Retinal pigment epithelial cell (primary cell): Measurements from ENCODE around the gene IL1A.

Source experiments
- DNase-seq: peaks from one replicate; pipeline ENCODE4 v3.0.0-alpha.2; 2010; ENCODE audit warnings: low read depth
- H3K4me3 ChIP-seq: 2 replicates; pipeline ENCODE4 v1.5.1; 2011; ENCODE audit warnings: mild to moderate bottlenecking, low read length, control low read depth, moderate library complexity
- TF ChIP-seq, protein P1 (sequence below): conservative IDR thresholded peaks from 2 replicates; pipeline ENCODE4 v1.5.1; 2011; ENCODE audit warnings: low read depth, low read length, control low read depth, inconsistent platforms

Gene IL1A

GRCh38 chr2:112817082-112817689, 32.9 kb upstream of the IL1A start:
- TF ChIP-seq, protein P1, sequence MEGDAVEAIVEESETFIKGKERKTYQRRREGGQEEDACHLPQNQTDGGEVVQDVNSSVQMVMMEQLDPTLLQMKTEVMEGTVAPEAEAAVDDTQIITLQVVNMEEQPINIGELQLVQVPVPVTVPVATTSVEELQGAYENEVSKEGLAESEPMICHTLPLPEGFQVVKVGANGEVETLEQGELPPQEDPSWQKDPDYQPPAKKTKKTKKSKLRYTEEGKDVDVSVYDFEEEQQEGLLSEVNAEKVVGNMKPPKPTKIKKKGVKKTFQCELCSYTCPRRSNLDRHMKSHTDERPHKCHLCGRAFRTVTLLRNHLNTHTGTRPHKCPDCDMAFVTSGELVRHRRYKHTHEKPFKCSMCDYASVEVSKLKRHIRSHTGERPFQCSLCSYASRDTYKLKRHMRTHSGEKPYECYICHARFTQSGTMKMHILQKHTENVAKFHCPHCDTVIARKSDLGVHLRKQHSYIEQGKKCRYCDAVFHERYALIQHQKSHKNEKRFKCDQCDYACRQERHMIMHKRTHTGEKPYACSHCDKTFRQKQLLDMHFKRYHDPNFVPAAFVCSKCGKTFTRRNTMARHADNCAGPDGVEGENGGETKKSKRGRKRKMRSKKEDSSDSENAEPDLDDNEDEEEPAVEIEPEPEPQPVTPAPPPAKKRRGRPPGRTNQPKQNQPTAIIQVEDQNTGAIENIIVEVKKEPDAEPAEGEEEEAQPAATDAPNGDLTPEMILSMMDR: no peak
- H3K4me3 ChIP-seq: no peak overlapping the region
- DNase-seq: no peak

DNA sequence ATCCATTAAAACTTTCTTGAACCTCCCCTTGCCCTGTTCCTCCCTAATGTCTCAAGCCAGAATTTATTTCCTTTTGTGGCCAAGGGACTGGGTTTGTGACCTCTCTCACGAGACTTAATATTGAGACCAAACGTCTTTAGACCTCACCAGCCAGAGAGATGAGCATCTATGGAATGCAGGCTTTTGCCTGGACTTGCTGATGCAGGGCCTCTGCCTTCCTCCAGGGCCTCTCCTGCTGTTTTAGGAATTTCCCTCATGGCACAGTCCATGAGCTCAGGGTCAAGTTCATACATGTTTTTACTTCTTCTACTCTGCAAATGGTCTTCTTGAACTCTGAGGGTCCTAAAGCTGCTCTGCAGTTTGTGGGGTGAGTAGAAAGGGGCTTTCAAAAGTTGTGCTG, 30.0 kb upstream of the IL1A start:
- TF ChIP-seq, protein P1: no peak
- no peak for DNase-seq
- no peak overlapping the region for H3K4me3 ChIP-seq

DNA sequence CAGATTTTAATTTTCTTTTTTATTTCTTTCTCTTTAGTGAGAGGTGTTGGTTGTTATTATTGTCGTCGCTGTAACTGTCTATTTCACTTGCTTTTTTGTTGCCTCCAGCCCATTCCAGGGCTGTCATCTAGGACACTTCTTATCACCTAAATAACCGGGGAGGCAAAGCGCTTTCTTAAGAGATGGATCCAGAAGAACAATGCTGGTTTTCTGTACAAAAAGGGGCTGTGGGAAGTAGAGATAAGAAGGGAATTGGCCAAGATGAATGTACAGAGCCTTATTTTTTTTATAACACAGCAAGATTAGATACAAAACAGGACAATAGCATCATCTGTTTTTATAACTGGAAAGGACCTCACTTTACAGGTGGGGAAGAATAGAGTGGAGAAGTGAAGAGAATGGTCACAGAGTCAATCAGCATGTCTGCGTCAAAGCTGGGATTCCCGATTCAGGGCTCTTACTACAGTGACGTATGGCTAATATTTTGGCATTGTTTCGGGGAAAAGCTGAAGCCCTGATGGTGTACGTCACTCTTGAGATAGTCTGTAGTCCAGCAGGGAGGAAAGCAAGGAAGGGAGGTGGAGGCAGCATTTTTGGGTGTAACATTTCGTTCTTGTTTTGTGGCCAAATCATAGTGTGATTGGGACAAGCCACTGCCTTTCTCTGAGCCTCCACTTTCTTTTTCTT, 29.1 kb upstream of the IL1A start:
- no peak for DNase-seq
- TF ChIP-seq, protein P1: no peak

DNA sequence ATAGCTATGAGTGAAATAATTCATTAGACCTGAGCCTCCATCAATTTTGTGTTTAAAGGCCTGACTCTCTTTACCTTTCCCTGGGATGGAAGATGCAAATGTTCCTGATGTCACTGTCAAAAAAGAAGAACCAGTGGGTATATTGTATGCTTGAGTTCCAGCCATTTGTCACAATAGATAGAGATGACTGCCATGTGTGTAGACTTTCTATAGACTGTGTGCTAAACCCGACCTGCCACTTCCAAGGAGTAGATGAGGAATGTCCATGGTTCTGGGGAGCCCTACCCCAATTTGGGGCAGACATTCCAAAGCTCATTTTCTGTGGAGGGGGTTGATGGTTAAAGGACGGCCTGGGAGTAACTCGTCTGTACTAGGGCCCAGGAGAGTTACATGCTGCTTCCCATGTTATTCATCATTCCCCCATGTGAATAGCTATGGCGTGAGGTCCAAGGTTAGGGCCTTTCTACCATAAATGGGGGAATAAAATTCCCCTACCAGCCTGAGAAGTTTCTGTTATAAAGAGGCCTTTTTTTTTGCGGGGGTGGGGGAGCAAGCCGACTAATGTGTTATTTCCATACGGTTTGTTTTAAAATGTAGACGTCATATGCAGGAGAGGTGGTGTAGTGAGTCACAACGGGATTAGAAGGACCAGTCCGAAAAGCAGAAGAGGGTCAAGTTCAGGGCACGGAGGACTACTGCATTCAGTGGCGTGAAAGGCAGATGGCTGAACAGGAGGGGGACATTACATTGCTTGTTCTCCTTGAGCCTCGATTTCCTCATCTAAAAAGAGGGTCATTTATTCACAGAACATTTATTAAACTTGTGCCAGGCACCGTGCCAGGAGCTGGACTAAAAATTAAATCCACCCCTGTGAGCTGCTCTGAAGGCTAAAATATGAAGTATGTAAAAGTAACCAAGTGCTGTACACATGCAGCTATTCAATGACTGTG, 28.3 kb upstream of the IL1A start:
- TF ChIP-seq, protein P1: no peak
- no peak overlapping the region for H3K4me3 ChIP-seq
- peak; percentile 83 for DNase-seq

More for the DNA sequence above, 29.1 kb upstream of the IL1A start:
- H3K4me3 ChIP-seq: no peak overlapping the region

DNA sequence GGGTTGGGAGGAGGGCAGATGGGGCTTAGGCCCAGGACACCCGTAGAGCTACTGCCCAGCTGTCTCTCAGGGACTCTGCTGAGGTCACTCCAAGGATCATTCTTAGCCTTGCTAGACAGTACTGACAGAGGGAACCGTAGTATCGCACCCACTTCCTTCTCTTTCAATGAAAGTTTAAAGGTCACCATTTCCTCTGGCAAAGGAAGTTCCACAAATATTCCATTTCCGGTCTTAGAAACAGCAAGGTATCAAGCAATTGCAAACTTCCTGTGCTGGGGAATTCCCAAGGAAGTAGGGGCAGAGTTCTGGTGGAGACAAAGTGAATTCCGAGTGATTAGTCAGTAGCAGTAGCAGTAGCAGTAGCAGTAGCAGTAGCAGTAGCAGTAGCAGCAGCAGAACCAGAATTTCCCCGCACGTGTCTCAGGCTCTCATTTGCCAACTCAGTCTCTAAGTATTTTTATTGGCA, 27.6 kb upstream of the IL1A start:
- DNase-seq: no peak
- TF ChIP-seq, protein P1: no peak
- no peak overlapping the region for H3K4me3 ChIP-seq

GRCh38 chr2:112811276-112811831, 27.1 kb upstream of the IL1A start:
- TF ChIP-seq, protein P1: no peak
- DNase-seq: no peak
- H3K4me3 ChIP-seq: no peak overlapping the region
